Hippocampal formation (tissue), 2 donors: Measurements from ENCODE around the gene RELN.

Experiments
- DNase-seq, 2 donors: peaks; one replicate each; lab custom pipeline; 2025; lab: John Stamatoyannopoulos, UW

Gene RELN

GRCh38 chr7:103990991-103991390, 1.5 kb upstream of the RELN start:
- no peak for DNase-seq

GRCh38 chr7:103989785-103990767, 618 bp upstream of the RELN start:
- no peak for DNase-seq

- no peak for DNase-seq
These were observed 824 bp downstream of the RELN start for GRCh38 chr7:103988468-103989199.

- no peak for DNase-seq
These were observed 2.0 kb downstream of the RELN start for GRCh38 chr7:103987451-103987850.

GRCh38 chr7:103985565-103986126, 3.8 kb downstream of the RELN start:
- no peak for DNase-seq

GRCh38 chr7:103984050-103984449, 5.4 kb downstream of the RELN start:
- no peak for DNase-seq

- no peak for DNase-seq
These were observed 6.1 kb downstream of the RELN start for GRCh38 chr7:103983201-103983977.

- no peak for DNase-seq
These were observed 8.4 kb downstream of the RELN start for GRCh38 chr7:103981003-103981423.

GRCh38 chr7:103972779-103973434, 16.6 kb downstream of the RELN start:
- no peak for DNase-seq

- no peak for DNase-seq
These were observed 22.1 kb downstream of the RELN start for GRCh38 chr7:103967401-103967800.

GRCh38 chr7:103966593-103967277, 22.7 kb downstream of the RELN start:
- DNase-seq = no peak

GRCh38 chr7:103964269-103964668, 25.2 kb downstream of the RELN start:
- no peak for DNase-seq

GRCh38 chr7:103962070-103962469, 27.4 kb downstream of the RELN start:
- no peak for DNase-seq

- no peak for DNase-seq
These were observed 31.1 kb downstream of the RELN start for GRCh38 chr7:103958284-103958818.

- no peak for DNase-seq
These were observed 33.5 kb downstream of the RELN start for GRCh38 chr7:103955985-103956384.

- DNase-seq = no peak
These were observed 37.0 kb downstream of the RELN start for GRCh38 chr7:103952408-103952807.

- DNase-seq = no peak
These were observed 38.1 kb downstream of the RELN start for GRCh38 chr7:103951311-103951710.

GRCh38 chr7:103949374-103949773, 40.1 kb downstream of the RELN start:
- DNase-seq = no peak

GRCh38 chr7:103947026-103947655, 42.3 kb downstream of the RELN start:
- DNase-seq = no peak
